ENCODE data around the gene LGALS9.

DNA sequence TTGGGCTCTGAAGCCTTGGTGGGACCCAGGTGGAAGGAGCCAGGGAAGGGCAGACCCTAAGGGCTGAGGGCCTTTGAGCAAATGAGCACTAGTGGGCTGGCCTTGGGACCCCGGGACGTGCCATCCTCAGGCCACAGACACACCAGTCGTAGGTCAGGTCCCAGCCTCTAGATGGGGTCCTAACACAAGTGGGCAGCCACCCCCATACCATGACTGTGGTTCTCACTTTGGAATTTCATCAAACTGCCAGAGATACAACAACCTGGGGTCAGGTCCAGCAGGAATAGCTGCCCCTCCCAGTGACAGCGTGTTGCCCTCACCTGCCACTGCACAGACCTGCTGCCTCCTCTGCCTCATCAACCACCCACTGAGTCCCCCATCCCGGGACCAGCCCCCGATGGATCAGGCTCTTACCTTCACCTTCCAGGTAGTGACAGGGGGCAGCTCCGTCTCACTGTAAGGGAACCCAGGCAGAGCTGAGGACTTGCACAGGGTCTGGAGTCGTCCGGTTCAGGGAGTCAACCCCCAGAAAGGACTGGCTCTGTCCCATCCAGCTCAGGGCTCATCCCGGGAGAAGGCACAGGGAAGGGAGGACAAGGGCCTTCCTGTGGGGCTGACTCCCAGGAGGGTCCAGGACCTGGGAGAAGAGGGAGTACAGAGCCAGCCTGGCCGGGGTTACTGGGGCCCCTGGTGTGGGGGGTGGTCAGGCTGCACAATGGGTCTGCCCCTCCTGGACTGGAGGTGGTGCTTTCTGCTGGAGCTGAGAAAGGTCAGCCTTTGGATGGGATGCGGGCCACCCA is 40.0 kb downstream of the LGALS9 start:
- TF ChIP-seq, protein P1, sequence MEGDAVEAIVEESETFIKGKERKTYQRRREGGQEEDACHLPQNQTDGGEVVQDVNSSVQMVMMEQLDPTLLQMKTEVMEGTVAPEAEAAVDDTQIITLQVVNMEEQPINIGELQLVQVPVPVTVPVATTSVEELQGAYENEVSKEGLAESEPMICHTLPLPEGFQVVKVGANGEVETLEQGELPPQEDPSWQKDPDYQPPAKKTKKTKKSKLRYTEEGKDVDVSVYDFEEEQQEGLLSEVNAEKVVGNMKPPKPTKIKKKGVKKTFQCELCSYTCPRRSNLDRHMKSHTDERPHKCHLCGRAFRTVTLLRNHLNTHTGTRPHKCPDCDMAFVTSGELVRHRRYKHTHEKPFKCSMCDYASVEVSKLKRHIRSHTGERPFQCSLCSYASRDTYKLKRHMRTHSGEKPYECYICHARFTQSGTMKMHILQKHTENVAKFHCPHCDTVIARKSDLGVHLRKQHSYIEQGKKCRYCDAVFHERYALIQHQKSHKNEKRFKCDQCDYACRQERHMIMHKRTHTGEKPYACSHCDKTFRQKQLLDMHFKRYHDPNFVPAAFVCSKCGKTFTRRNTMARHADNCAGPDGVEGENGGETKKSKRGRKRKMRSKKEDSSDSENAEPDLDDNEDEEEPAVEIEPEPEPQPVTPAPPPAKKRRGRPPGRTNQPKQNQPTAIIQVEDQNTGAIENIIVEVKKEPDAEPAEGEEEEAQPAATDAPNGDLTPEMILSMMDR (IDR thresholded peaks at IDR 0.05): no peak
- no peak for TF ChIP-seq POLR2A (IDR thresholded peaks at IDR 0.05)

Data from Peyer's patch (tissue), 4 donors.